ENCODE data around the gene ANKS6. TPM values are rescaled to one million over a fixed set of nuclear protein-coding genes. Genes with fewer than 3 reads are reported as not detected.

ANKS6 gene
- total RNA-seq, 1 donor: 12.7 TPM

GRCh38 chr9:98801969-98802371 is 5.6 kb upstream of the ANKS6 start:
- H3K4me3 ChIP-seq (ENCODE audit: low read depth, low read length): no peak overlapping the region
- DNase-seq (ENCODE audit: low read depth): peak; percentile 49
- TF ChIP-seq CTCF (IDR thresholded peaks at IDR 0.05; ENCODE audit: insufficient read depth, low read length): no peak

- no peak for DNase-seq (ENCODE audit: low read depth)
- H3K4me3 ChIP-seq (ENCODE audit: low read depth, low read length): no peak overlapping the region
- no peak for TF ChIP-seq CTCF (IDR thresholded peaks at IDR 0.05; ENCODE audit: insufficient read depth, low read length)
These were observed 5.2 kb upstream of the ANKS6 start for GRCh38 chr9:98801561-98801960.

GRCh38 chr9:98798254-98798653 is 1.9 kb upstream of the ANKS6 start:
- DNase-seq (ENCODE audit: low read depth): no peak
- TF ChIP-seq CTCF (IDR thresholded peaks at IDR 0.05; ENCODE audit: insufficient read depth, low read length): no peak
- no peak overlapping the region for H3K4me3 ChIP-seq (ENCODE audit: low read depth, low read length)

- TF ChIP-seq CTCF (IDR thresholded peaks at IDR 0.05; ENCODE audit: insufficient read depth, low read length): no peak
- DNase-seq (ENCODE audit: low read depth): no peak
- no peak overlapping the region for H3K4me3 ChIP-seq (ENCODE audit: low read depth, low read length)
These were observed 1.1 kb upstream of the ANKS6 start for GRCh38 chr9:98797491-98797890.

GRCh38 chr9:98795970-98796363 is 388 bp downstream of the ANKS6 start:
- no peak for DNase-seq (ENCODE audit: low read depth)
- H3K4me3 ChIP-seq (ENCODE audit: low read depth, low read length): peak overlapping the region; percentile 73
- no peak for TF ChIP-seq CTCF (IDR thresholded peaks at IDR 0.05; ENCODE audit: insufficient read depth, low read length)

- peak overlapping the region; percentile 73 for H3K4me3 ChIP-seq (ENCODE audit: low read depth, low read length)
- DNase-seq (ENCODE audit: low read depth): no peak
- TF ChIP-seq CTCF (IDR thresholded peaks at IDR 0.05; ENCODE audit: insufficient read depth, low read length): no peak
These were observed 930 bp downstream of the ANKS6 start for GRCh38 chr9:98795295-98795955.

GRCh38 chr9:98794802-98795201 is 1.6 kb downstream of the ANKS6 start:
- H3K4me3 ChIP-seq (ENCODE audit: low read depth, low read length): peak overlapping the region; percentile 73
- no peak for TF ChIP-seq CTCF (IDR thresholded peaks at IDR 0.05; ENCODE audit: insufficient read depth, low read length)
- DNase-seq (ENCODE audit: low read depth): no peak
